SK-N-SH treated with all-trans-retinoic acid at 6 μM for 48 hours (cell line): ENCODE results near the gene TSPAN18.

ENCODE experiments used
- ARNTL ChIP-seq: fragments of 450-650 bp; formaldehyde crosslinking; IDR thresholded peaks from 2 replicates; pipeline ENCODE4 v1.5.0; 2020; ENCODE audit warnings: low read depth, mild to moderate bottlenecking, moderate library complexity, borderline replicate concordance
- ESRRG ChIP-seq: fragments of 250-450 bp; sonication (Bioruptor Pico); IDR thresholded peaks from 2 replicates; pipeline ENCODE4 v1.6.1; 2021; ENCODE audit warnings: mild to moderate bottlenecking
- SNAI2 ChIP-seq: fragments of 250-450 bp; sonication (Bioruptor Pico); IDR thresholded peaks from 2 replicates; pipeline ENCODE4 v1.5.0; 2020; ENCODE audit warnings: mild to moderate bottlenecking, moderate library complexity
- TOX ChIP-seq: fragments of 250-450 bp; sonication (Bioruptor Pico); IDR thresholded peaks from 2 replicates; pipeline ENCODE4 v1.8.0; 2021; ENCODE audit warnings: mild to moderate bottlenecking, moderate library complexity, borderline replicate concordance
- ZNF70 ChIP-seq: fragments of 450-650 bp; formaldehyde crosslinking; IDR thresholded peaks from 2 replicates; pipeline ENCODE4 v1.5.0; 2020; ENCODE audit warnings: mild to moderate bottlenecking, moderate library complexity
- TF ChIP-seq, protein P1 (sequence below): fragments of 250-450 bp; sonication (Bioruptor Pico); IDR thresholded peaks from 2 replicates; pipeline ENCODE4 v1.5.0; 2020; ENCODE audit warnings: mild to moderate bottlenecking, moderate library complexity

DNA sequence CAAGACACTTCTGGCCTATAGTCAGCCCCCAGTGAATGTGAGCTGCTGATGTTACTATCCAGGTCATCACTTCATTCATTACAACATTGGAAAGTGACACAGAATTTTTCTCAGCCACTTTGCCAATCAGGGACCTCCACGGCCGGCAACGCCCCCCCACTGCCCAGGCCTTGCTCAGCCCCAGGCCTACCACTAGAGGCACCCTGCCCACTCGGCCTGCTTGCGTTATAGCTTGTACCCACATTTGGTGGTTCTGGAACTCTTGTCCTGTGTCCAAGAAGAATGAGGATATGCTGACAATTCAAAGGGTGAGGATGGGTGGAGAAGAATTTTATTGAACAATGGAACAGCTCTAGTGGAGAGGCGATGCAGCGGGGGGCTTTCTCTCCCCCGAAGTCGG lies 96.2 kb downstream of the TSPAN18 start:
- no peak for TF ChIP-seq TOX
- no peak for TF ChIP-seq SNAI2 (CRISPR knock-in tag)
- TF ChIP-seq ARNTL: no peak
- no peak for TF ChIP-seq ZNF70 (CRISPR knock-in tag)
- TF ChIP-seq, protein P1, sequence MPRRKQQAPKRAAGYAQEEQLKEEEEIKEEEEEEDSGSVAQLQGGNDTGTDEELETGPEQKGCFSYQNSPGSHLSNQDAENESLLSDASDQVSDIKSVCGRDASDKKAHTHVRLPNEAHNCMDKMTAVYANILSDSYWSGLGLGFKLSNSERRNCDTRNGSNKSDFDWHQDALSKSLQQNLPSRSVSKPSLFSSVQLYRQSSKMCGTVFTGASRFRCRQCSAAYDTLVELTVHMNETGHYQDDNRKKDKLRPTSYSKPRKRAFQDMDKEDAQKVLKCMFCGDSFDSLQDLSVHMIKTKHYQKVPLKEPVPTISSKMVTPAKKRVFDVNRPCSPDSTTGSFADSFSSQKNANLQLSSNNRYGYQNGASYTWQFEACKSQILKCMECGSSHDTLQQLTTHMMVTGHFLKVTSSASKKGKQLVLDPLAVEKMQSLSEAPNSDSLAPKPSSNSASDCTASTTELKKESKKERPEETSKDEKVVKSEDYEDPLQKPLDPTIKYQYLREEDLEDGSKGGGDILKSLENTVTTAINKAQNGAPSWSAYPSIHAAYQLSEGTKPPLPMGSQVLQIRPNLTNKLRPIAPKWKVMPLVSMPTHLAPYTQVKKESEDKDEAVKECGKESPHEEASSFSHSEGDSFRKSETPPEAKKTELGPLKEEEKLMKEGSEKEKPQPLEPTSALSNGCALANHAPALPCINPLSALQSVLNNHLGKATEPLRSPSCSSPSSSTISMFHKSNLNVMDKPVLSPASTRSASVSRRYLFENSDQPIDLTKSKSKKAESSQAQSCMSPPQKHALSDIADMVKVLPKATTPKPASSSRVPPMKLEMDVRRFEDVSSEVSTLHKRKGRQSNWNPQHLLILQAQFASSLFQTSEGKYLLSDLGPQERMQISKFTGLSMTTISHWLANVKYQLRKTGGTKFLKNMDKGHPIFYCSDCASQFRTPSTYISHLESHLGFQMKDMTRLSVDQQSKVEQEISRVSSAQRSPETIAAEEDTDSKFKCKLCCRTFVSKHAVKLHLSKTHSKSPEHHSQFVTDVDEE: no peak
- no peak for TF ChIP-seq ESRRG (CRISPR knock-in tag)
